Nephron progenitor cell (in vitro differentiated cells): ENCODE data around the gene GLIS1.

Experiments
- DNase-seq: peaks from one replicate; pipeline ENCODE4 v3.0.0; 2021
- H3K27ac Mint-ChIP-seq: 2 replicates; pipeline ENCODE4 v1.8.0; 2021; ENCODE audit warnings: mild to moderate bottlenecking, moderate library complexity, mixed read lengths
- H3K27me3 Mint-ChIP-seq: 2 replicates; pipeline ENCODE4 v1.8.0; 2021; ENCODE audit warnings: mild to moderate bottlenecking, low read depth, mixed read lengths; ENCODE audit not compliant: poor library complexity
- H3K36me3 Mint-ChIP-seq: 2 replicates; pipeline ENCODE4 v1.8.0; 2021; ENCODE audit warnings: low read depth, mixed read lengths
- H3K4me1 Mint-ChIP-seq: 2 replicates; pipeline ENCODE4 v1.8.0; 2021; ENCODE audit warnings: mixed read lengths
- H3K4me3 Mint-ChIP-seq: 2 replicates; pipeline ENCODE4 v1.8.0; 2021; ENCODE audit warnings: mild to moderate bottlenecking, moderate library complexity, mixed read lengths
- H3K9me3 Mint-ChIP-seq: 2 replicates; pipeline ENCODE4 v1.8.0; 2021; ENCODE audit warnings: mild to moderate bottlenecking, moderate library complexity, mixed read lengths
- CTCF ChIP-seq: fragments of 200-600 bp; sonication (generic); IDR thresholded peaks from 2 replicates; pipeline ENCODE4 v1.5.0; 2021; ENCODE audit warnings: antibody characterized with exemption

The GLIS1 gene

GRCh38 chr1:53641481-53642214 is 97.3 kb downstream of the GLIS1 start:
- H3K4me3 Mint-ChIP-seq = no peak overlapping the region
- no peaks in the 10 kb centered on the region for H3K9me3 Mint-ChIP-seq
- H3K27ac Mint-ChIP-seq = peak overlapping the region; percentile 51
- H3K36me3 Mint-ChIP-seq = no peaks in the 10 kb centered on the region
- no peak for DNase-seq
- no peak for TF ChIP-seq CTCF
- peaks cover 12% of the 10 kb centered on the region for H3K27me3 Mint-ChIP-seq
- H3K4me1 Mint-ChIP-seq = peaks cover 73% of the 10 kb centered on the region

GRCh38 chr1:53640701-53641075 is 98.3 kb downstream of the GLIS1 start:
- no peak overlapping the region for H3K27ac Mint-ChIP-seq
- H3K36me3 Mint-ChIP-seq = no peaks in the 10 kb centered on the region
- peaks cover 17% of the 10 kb centered on the region for H3K27me3 Mint-ChIP-seq
- H3K9me3 Mint-ChIP-seq = no peaks in the 10 kb centered on the region
- H3K4me3 Mint-ChIP-seq = no peak overlapping the region
- peaks cover 72% of the 10 kb centered on the region for H3K4me1 Mint-ChIP-seq
- TF ChIP-seq CTCF = no peak
- DNase-seq = no peak

GRCh38 chr1:53639996-53640700 is 98.8 kb downstream of the GLIS1 start:
- no peak for DNase-seq
- Mint-ChIP-seq H3K27me3 (peaks cover 19% of the 10 kb centered on the region), H3K4me3 (no peak overlapping the region), H3K36me3 (no peaks in the 10 kb centered on the region), H3K9me3 (no peaks in the 10 kb centered on the region), H3K4me1 (peaks cover 66% of the 10 kb centered on the region), H3K27ac (no peak overlapping the region)
- TF ChIP-seq CTCF = no peak

- DNase-seq = peak; percentile 31
- Mint-ChIP-seq H3K4me3 (no peak overlapping the region), H3K27me3 (peaks cover 16% of the 10 kb centered on the region), H3K36me3 (no peaks in the 10 kb centered on the region), H3K4me1 (peaks cover 58% of the 10 kb centered on the region), H3K9me3 (no peaks in the 10 kb centered on the region), H3K27ac (no peak overlapping the region)
- no peak for TF ChIP-seq CTCF
Measured at GRCh38 chr1:53639251-53639763, 99.7 kb downstream of the GLIS1 start.

- peaks cover 50% of the 10 kb centered on the region for H3K4me1 Mint-ChIP-seq
- TF ChIP-seq CTCF = no peak
- no peak overlapping the region for H3K4me3 Mint-ChIP-seq
- DNase-seq = no peak
- H3K27ac Mint-ChIP-seq = no peak overlapping the region
- H3K36me3 Mint-ChIP-seq = no peaks in the 10 kb centered on the region
- H3K9me3 Mint-ChIP-seq = no peaks in the 10 kb centered on the region
- H3K27me3 Mint-ChIP-seq = peaks cover 16% of the 10 kb centered on the region
Measured at GRCh38 chr1:53638360-53639035, 100.5 kb downstream of the GLIS1 start.
